ENCODE data around the gene MAP7D1.
A peak's percentile ranks its signal among the peaks of the same experiment; 100 is the strongest.
"Not testable (repeated sequence)": the region's sequence is repeated elsewhere in the genome, so short reads cannot be mapped to it uniquely, and the experiment has no call there.

MAP7D1 gene

DNA sequence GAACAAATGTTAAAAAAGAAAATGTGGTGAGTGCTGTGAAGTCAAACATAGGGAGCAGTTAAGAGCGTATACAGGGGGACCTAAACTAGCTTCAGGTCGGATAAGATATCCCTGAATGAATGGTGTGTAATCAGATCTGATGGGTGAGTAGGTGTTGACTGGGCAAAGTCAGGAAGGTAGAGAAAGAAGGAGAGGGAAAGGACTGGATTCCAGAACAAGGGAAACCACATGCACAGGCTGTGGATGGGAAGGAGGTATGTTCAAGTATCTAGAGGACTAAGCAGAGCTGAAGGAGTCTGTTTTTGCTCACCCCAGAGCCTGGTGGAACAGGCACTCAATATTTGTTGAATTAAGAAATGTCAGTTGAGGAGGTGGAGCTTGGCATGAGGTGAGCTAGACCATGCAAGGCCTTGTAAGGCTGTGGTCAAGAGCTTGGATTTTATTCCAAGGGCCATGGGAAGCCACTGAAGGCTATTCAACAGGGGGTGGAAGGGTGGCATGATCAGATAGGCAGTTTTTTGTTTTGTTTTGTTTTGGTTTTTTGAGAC, 27.4 kb downstream of the MAP7D1 start:
- H3K36me3 Mint-ChIP-seq: peaks cover 42% of the 10 kb centered on the region
- H3K4me1 Mint-ChIP-seq: peaks cover 7% of the 10 kb centered on the region
- H3K27ac Mint-ChIP-seq: peak overlapping the region; percentile 46
- H3K4me3 Mint-ChIP-seq: no peak overlapping the region
- DNase-seq (ENCODE audit: low spot score in 2 of 2) (no peak), ATAC-seq (no peak)
- H3K9me3 Mint-ChIP-seq: no peaks in the 10 kb centered on the region

- peak; percentile 50 to 84 for DNase-seq (ENCODE audit: low spot score in 2 of 2)
- H3K4me3 Mint-ChIP-seq: no peak overlapping the region
- no peaks in the 10 kb centered on the region for H3K36me3 Mint-ChIP-seq
- ATAC-seq: peak; percentile 98
- no peaks in the 10 kb centered on the region for H3K9me3 Mint-ChIP-seq
- H3K27ac Mint-ChIP-seq: peak overlapping the region; percentile 90
- peaks cover 7% of the 10 kb centered on the region for H3K4me1 Mint-ChIP-seq
Observed at GRCh38 chr1:36187800-36188593, 32.0 kb downstream of the MAP7D1 start.

DNA sequence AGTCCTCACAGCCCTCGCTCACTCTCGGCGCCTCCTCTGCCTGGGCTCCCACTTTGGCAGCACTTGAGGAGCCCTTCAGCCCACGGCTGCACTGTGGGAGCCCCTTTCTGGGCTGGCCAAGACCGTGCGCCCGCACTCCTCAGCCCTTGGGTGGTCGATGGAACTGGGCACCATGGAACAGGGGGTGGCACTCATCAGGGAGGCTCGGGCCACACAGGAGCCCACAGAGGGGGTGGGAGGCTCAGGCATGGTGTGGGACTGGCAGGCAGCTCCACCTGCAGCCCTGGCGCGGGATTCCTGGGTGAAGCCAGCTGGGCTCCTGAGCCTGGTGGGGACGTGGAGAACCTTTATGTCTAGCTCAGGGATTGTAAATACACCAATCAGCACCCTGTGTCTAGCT, 40.8 kb downstream of the MAP7D1 start:
- H3K9me3 Mint-ChIP-seq; H3K27ac Mint-ChIP-seq; ATAC-seq; H3K4me3 Mint-ChIP-seq; H3K4me1 Mint-ChIP-seq; H3K36me3 Mint-ChIP-seq; DNase-seq (ENCODE audit: low spot score in 2 of 2): not testable (repeated sequence)

DNA sequence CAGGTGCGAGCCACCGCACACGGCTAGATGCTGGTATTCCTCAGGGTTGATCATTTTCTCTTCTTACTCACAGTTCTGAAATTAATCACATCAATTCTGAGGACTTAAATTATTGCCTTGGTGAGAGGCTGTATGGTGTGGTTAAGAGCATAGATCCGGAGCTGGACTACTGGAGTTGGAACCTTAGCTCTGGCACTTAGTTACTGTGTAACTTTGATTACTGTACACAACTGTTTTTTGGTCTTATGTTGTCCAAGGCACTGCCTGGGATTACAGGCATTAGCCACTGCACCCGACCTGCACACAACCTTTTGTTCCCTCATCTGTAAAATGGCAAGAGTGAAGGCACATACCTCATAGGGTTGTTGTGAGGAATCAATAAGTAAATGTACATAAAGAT, 42.7 kb downstream of the MAP7D1 start:
- no peak overlapping the region for H3K4me3 Mint-ChIP-seq
- no peaks in the 10 kb centered on the region for H3K9me3 Mint-ChIP-seq
- no peak overlapping the region for H3K27ac Mint-ChIP-seq
- DNase-seq (ENCODE audit: low spot score in 2 of 2): no peak
- ATAC-seq: no peak
- no peaks in the 10 kb centered on the region for H3K4me1 Mint-ChIP-seq
- H3K36me3 Mint-ChIP-seq: no peaks in the 10 kb centered on the region

GRCh38 chr1:36199934-36200741, 44.2 kb downstream of the MAP7D1 start:
- DNase-seq (ENCODE audit: low spot score in 2 of 2): no peak
- H3K27ac Mint-ChIP-seq: no peak overlapping the region
- H3K36me3 Mint-ChIP-seq: no peaks in the 10 kb centered on the region
- ATAC-seq: no peak
- no peaks in the 10 kb centered on the region for H3K9me3 Mint-ChIP-seq
- no peaks in the 10 kb centered on the region for H3K4me1 Mint-ChIP-seq
- H3K4me3 Mint-ChIP-seq: no peak overlapping the region

DNA sequence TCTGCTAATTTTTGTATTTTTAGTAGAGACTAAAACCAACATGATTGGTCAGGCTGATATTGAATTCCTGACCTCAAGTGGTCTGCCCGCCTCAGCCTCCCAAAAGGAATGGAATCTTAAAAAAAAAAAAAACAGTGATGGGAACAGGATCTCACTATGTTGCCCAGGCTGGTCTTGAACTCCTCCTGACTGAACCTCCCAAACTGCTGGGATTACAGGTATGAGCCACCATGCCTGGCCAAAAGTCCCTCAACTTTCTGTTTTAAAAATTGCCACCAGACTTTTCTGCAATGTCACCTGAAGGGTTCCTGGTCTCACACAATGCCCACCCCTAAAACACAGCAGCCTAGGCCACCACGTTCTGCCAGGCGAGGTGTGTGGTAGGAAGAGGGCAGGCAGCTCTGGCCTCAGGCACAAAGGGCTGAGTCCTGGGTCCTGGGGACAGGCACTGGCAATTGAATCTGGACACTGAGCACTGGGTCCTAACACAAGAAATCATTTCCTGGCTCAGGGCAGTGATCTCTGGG, 47.1 kb downstream of the MAP7D1 start:
- ATAC-seq (no peak), DNase-seq (ENCODE audit: low spot score in 2 of 2) (no peak)
- Mint-ChIP-seq H3K4me3 (no peak overlapping the region), H3K9me3 (no peaks in the 10 kb centered on the region), H3K36me3 (no peaks in the 10 kb centered on the region), H3K4me1 (no peaks in the 10 kb centered on the region), H3K27ac (no peak overlapping the region)

GRCh38 chr1:36203554-36204346, 47.8 kb downstream of the MAP7D1 start:
- Mint-ChIP-seq H3K36me3 (no peaks in the 10 kb centered on the region), H3K4me3 (no peak overlapping the region), H3K9me3 (no peaks in the 10 kb centered on the region), H3K27ac (no peak overlapping the region), H3K4me1 (no peaks in the 10 kb centered on the region)
- no peak for DNase-seq (ENCODE audit: low spot score in 2 of 2)
- ATAC-seq: no peak

DNA sequence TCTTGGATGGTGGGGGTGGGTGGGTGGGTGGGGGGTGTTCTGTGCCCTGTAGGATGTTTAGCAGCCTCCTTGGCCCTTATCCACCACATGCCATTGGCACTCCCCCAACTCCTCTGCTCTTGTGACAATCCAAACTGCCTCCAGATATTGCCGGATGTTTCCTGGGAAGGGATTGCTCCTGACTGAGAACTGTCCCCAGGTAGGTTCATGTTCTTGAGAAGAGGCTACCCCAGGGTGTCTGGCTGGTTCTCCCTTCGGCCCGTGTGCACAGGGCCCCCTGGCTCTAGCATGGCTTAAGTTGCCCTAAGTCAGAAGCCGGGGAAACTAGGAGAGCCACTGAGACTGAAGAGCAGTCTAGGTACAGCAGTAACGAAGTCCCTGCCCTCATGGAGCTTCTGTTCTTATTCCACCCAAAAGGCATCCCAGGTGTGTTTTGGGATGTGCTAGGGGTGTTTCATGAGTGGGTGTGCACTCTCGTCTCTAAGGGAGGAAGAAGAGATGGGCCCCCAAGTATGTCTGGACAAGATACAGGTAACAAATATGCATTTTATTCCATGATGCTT, 48.5 kb downstream of the MAP7D1 start:
- H3K36me3 Mint-ChIP-seq: no peaks in the 10 kb centered on the region
- no peaks in the 10 kb centered on the region for H3K4me1 Mint-ChIP-seq
- no peak overlapping the region for H3K4me3 Mint-ChIP-seq
- no peaks in the 10 kb centered on the region for H3K9me3 Mint-ChIP-seq
- ATAC-seq: no peak
- H3K27ac Mint-ChIP-seq: no peak overlapping the region
- DNase-seq (ENCODE audit: low spot score in 2 of 2): no peak

DNA sequence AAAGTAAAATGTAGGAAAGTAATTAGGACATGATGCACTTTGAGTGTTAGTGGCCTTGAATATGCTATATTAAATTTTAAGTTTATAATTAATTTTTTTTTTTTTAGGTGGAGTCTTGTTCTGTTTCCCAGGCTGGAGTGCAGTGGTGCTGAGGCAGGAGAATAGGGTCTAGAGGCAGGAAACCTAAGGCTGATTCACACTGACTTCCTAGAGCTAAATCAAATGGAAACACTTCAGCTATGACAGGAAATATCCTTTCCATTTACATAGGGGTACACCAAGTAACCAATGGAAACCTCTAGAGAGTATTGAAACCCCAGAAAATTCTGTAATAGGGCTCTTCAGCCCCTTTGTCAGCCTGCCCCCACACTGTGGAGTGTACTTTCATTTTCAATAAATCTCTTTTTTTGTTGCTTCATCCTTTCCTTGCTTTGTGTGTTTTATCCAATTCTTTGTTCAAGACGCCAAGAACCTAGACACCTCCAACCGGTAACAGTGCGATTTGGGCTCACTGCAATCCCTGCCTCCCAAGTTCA, 50.4 kb downstream of the MAP7D1 start:
- Mint-ChIP-seq H3K4me3 (no peak overlapping the region), H3K36me3 (no peaks in the 10 kb centered on the region), H3K4me1 (no peaks in the 10 kb centered on the region), H3K9me3 (no peaks in the 10 kb centered on the region), H3K27ac (no peak overlapping the region)
- no peak for DNase-seq (ENCODE audit: low spot score in 2 of 2)
- no peak for ATAC-seq

DNA sequence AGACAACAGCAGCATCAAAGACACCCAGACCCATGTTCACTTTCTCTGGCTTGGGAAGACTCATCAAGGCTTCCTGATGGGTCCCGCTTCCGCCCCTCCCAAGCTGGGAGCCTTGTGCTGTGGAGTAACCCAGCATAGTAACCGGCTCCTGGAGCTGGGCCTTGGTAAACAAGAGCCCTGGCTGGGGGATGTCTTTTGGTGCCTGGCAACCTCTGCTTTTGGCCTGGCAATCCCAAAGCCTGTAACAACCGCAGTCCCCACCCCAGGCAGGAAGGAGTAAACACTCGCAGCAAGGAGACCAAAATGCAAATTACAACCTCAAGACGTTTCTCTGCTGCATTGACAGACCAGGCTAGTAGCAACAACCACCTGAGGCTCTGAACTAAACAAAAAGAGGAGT, 51.4 kb downstream of the MAP7D1 start:
- H3K27ac Mint-ChIP-seq: no peak overlapping the region
- no peak for DNase-seq (ENCODE audit: low spot score in 2 of 2)

DNA sequence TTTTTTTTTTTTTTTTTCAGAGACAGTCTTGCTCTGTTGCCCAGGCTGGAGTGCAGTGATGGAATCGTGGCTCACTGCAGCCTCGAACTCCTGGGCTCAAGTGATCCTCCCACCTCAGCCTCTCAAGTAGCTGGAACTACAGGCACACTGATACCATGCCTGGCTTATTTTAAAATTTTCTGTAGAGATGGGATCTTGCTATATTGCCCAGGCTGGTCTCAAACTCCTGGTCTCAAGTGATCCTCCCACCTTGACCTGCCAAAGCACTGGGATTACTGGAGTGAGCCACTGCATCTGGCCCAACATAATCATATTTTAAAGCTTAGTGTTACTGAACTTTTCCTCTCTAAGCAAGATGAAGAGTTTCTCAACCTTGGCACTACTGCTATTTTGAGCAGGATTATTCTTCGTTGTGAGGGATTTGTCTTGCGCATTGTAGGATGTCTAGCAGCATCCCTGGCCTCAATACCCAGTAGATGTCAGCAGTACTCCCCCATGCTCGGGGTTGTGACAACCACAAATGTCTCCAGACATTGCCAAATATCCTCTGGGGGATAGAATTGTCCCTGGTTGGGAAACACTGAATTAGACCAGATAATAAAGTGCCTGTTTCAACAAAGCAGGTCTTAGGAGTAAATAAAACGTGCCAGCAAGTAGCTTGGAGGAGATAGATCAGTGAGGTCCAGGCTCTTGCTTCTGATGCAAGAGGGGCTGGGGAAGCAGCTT, 53.2 kb downstream of the MAP7D1 start:
- no peaks in the 10 kb centered on the region for H3K9me3 Mint-ChIP-seq
- no peak overlapping the region for H3K4me3 Mint-ChIP-seq
- H3K4me1 Mint-ChIP-seq: no peaks in the 10 kb centered on the region
- DNase-seq (ENCODE audit: low spot score in 2 of 2) (no peak), ATAC-seq (no peak)
- no peaks in the 10 kb centered on the region for H3K36me3 Mint-ChIP-seq
- H3K27ac Mint-ChIP-seq: peak overlapping the region; percentile 24

More for the DNA sequence above, 51.4 kb downstream of the MAP7D1 start:
- H3K4me1 Mint-ChIP-seq: no peaks in the 10 kb centered on the region
- no peaks in the 10 kb centered on the region for H3K9me3 Mint-ChIP-seq
- H3K36me3 Mint-ChIP-seq: no peaks in the 10 kb centered on the region
- no peak overlapping the region for H3K4me3 Mint-ChIP-seq
- no peak for ATAC-seq

DNA sequence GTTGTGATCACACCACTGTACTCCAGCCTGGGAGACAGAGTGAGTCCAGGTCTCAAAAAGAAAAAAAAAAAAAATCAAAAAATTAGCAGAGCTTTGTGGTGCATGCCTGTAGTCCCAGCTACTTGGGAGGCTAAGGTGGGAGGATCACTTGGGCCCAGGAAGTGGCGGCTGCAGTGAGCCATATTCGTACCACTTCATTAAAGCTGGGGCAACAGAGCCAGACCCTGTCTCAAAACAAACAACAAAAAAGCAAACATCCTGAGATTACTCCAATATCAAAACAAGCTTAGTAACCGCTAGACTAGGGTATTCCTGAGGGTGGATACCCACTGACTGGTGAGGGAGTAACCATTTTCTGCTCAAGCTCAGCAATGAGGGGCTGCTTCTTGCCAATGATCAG, 55.3 kb downstream of the MAP7D1 start:
- no peak overlapping the region for H3K27ac Mint-ChIP-seq
- no peaks in the 10 kb centered on the region for H3K4me1 Mint-ChIP-seq
- DNase-seq (ENCODE audit: low spot score in 2 of 2) (no peak), ATAC-seq (no peak)
- no peaks in the 10 kb centered on the region for H3K36me3 Mint-ChIP-seq
- no peak overlapping the region for H3K4me3 Mint-ChIP-seq
- H3K9me3 Mint-ChIP-seq: no peaks in the 10 kb centered on the region

GRCh38 chr1:36211841-36212240, 55.9 kb downstream of the MAP7D1 start:
- ATAC-seq (no peak), DNase-seq (ENCODE audit: low spot score in 2 of 2) (no peak)
- no peak overlapping the region for H3K27ac Mint-ChIP-seq
- H3K4me3 Mint-ChIP-seq: no peak overlapping the region
- H3K9me3 Mint-ChIP-seq: no peaks in the 10 kb centered on the region
- no peaks in the 10 kb centered on the region for H3K4me1 Mint-ChIP-seq
- H3K36me3 Mint-ChIP-seq: no peaks in the 10 kb centered on the region

- no peak for DNase-seq (ENCODE audit: low spot score in 2 of 2)
- no peak overlapping the region for H3K4me3 Mint-ChIP-seq
Observed at GRCh38 chr1:36212782-36213181, 56.8 kb downstream of the MAP7D1 start.

More at GRCh38 chr1:36212782-36213181, 56.8 kb downstream of the MAP7D1 start:
- Mint-ChIP-seq H3K27ac (peak overlapping the region; percentile 41), H3K9me3 (no peaks in the 10 kb centered on the region), H3K4me1 (no peaks in the 10 kb centered on the region), H3K36me3 (no peaks in the 10 kb centered on the region)
- no peak for ATAC-seq
